Caco-2 (cell line): ENCODE measurements around the gene TIMM50. TPM values are rescaled to one million over a fixed set of nuclear protein-coding genes. Genes with fewer than 3 reads are reported as not detected.

ENCODE experiments used
- BruUV-seq: library from RNA; stranded (reverse); fragments of 400-500 nt; replicated peaks from 2 replicates; lab custom pipeline; 2021; lab: Mats Ljungman, UMichigan
- CTCF ChIA-PET: fragments of 300-600 bp; sonication (Branson Sonifier 250); formaldehyde crosslinking; loops from one replicate; lab custom pipeline; 2022; ENCODE audit warnings: antibody characterized with exemption; lab: Charles Lee
- POLR2A ChIA-PET: fragments of 300-600 bp; sonication (Branson Sonifier 250); formaldehyde crosslinking; loops from one replicate; lab custom pipeline; 2022; ENCODE audit warnings: antibody characterized with exemption; lab: Charles Lee
- DNase-seq, 2 experiments: peaks; one replicate each; pipeline versions ENCODE4 v3.0.0 to v3.0.0-alpha.2; 2020 to 2022
- H3K27me3 ChIP-seq: replicated peaks from 2 replicates; pipeline ENCODE4 v1.6.0; 2011; ENCODE audit warnings: low read length; ENCODE audit not compliant: control insufficient read depth, insufficient read depth
- H3K36me3 ChIP-seq: 2 replicates; pipeline ENCODE4 v1.5.1; 2011; ENCODE audit warnings: low read length; ENCODE audit not compliant: control insufficient read depth, insufficient read depth
- H3K4me1 ChIP-seq: fragments of 250-450 bp; sonication (Bioruptor Pico); 2 replicates; pipeline ENCODE4 v1.5.1; 2020; ENCODE audit warnings: mild to moderate bottlenecking
- H3K4me3 ChIP-seq: 2 replicates; pipeline ENCODE4 v1.5.1; 2011; ENCODE audit warnings: low read depth, mild to moderate bottlenecking, control low read depth, low read length
- H3K9me3 ChIP-seq: fragments of 250-450 bp; sonication (Bioruptor Pico); 2 replicates; pipeline ENCODE4 v1.5.1; 2020; ENCODE audit warnings: mild to moderate bottlenecking, moderate library complexity
- H3K27ac Mint-ChIP-seq: one replicate; pipeline ENCODE4 v1.8.0; 2022; ENCODE audit warnings: mixed read lengths; ENCODE audit not compliant: unreplicated experiment
- H3K27me3 Mint-ChIP-seq: one replicate; pipeline ENCODE4 v1.8.0; 2022; ENCODE audit warnings: mixed read lengths; ENCODE audit not compliant: insufficient read depth, unreplicated experiment
- H3K36me3 Mint-ChIP-seq: one replicate; pipeline ENCODE4 v1.8.0; 2022; ENCODE audit warnings: mild to moderate bottlenecking, mixed read lengths; ENCODE audit not compliant: insufficient read depth, unreplicated experiment
- H3K4me1 Mint-ChIP-seq: one replicate; pipeline ENCODE4 v1.8.0; 2022; ENCODE audit warnings: low read depth, mixed read lengths; ENCODE audit not compliant: unreplicated experiment
- H3K4me3 Mint-ChIP-seq: one replicate; pipeline ENCODE4 v1.8.0; 2022; ENCODE audit warnings: mild to moderate bottlenecking, moderate library complexity, mixed read lengths; ENCODE audit not compliant: unreplicated experiment
- H3K9me3 Mint-ChIP-seq: one replicate; pipeline ENCODE4 v1.8.0; 2022; ENCODE audit warnings: mixed read lengths; ENCODE audit not compliant: unreplicated experiment
- intact Hi-C: fragments of 100-400 bp; cut with micrococcal nuclease; formaldehyde crosslinking; loops from one replicate; pipeline ENCODE4 v1.10.0; 2022; ENCODE audit not compliant: unreplicated experiment
- total RNA-seq: library from RNA; stranded (reverse); gene quantifications from 2 replicates; pipeline ENCODE4 v1.2.3, GENCODE V29; 2022
- TF ChIP-seq, protein P1 (sequence below), 2 experiments: fragments of 200-600 bp in 1 of 2; IDR thresholded peaks; 1 replicate in 1 of 2; 2 replicates in 1 of 2; pipeline versions ENCODE4 v1.5.1 to v1.8.0; 2011 to 2022; ENCODE audit warnings: antibody characterized with exemption in 1 of 2, control low read depth in 1 of 2, inconsistent platforms in 1 of 2, low read depth in 1 of 2, low read length in 1 of 2, mild to moderate bottlenecking in 1 of 2, moderate library complexity in 1 of 2; ENCODE audit not compliant: insufficient read depth in 1 of 2, severe bottlenecking in 1 of 2, unreplicated experiment in 1 of 2

The TIMM50 gene
- total RNA-seq, 1 experiment from 2014 or later = 152 TPM

- H3K4me3 Mint-ChIP-seq = no peak overlapping the region
Observed at GRCh38 chr19:39525205-39525604, 44.6 kb downstream of the TIMM50 start.

GRCh38 chr19:39531834-39532232 lies 51.2 kb downstream of the TIMM50 start:
- BruUV-seq = no TSS peak
- H3K4me3 ChIP-seq = peak overlapping the region; percentile 72
- Mint-ChIP-seq H3K27ac (no peak overlapping the region), H3K36me3 (peaks cover 4% of the 10 kb centered on the region), H3K9me3 (no peaks in the 10 kb centered on the region), H3K27me3 (no peaks in the 10 kb centered on the region), H3K4me1 (no peaks in the 10 kb centered on the region), H3K4me3 (peak overlapping the region; percentile 77)
- CTCF ChIA-PET = interaction anchor here (1.1 to 1.5 kb wide), 4 partner anchors 29 to 91 kb away, joined by 4 to 17 read pairs (median 8); no protein-coding TSS in a partner anchor
- no peaks in the 10 kb centered on the region for H3K4me1 ChIP-seq
- no peaks in the 10 kb centered on the region for H3K36me3 ChIP-seq
- TF ChIP-seq, protein P1, sequence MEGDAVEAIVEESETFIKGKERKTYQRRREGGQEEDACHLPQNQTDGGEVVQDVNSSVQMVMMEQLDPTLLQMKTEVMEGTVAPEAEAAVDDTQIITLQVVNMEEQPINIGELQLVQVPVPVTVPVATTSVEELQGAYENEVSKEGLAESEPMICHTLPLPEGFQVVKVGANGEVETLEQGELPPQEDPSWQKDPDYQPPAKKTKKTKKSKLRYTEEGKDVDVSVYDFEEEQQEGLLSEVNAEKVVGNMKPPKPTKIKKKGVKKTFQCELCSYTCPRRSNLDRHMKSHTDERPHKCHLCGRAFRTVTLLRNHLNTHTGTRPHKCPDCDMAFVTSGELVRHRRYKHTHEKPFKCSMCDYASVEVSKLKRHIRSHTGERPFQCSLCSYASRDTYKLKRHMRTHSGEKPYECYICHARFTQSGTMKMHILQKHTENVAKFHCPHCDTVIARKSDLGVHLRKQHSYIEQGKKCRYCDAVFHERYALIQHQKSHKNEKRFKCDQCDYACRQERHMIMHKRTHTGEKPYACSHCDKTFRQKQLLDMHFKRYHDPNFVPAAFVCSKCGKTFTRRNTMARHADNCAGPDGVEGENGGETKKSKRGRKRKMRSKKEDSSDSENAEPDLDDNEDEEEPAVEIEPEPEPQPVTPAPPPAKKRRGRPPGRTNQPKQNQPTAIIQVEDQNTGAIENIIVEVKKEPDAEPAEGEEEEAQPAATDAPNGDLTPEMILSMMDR (IDR thresholded peaks at IDR 0.05; ENCODE audit: insufficient read depth in 1 of 2, low read depth in 1 of 2, low read length in 1 of 2, severe bottlenecking in 1 of 2, unreplicated experiment in 1 of 2) = no peak
- no peak for DNase-seq
- H3K9me3 ChIP-seq = no peaks in the 10 kb centered on the region
- H3K27me3 ChIP-seq = no peaks in the 10 kb centered on the region
- intact Hi-C loops = loop anchor here (1.0 kb wide), 3 partner anchors 34 to 92 kb away; partner anchors contain the start of gene DLL3
- POLR2A ChIA-PET = interaction anchor here (0.6 kb wide), 1 partner anchor 33 kb away, joined by 9 read pairs; the partner anchor contains the start of gene DLL3

More at GRCh38 chr19:39525205-39525604, 44.6 kb downstream of the TIMM50 start:
- peak in 1 of 2 experiments; percentile 5 for DNase-seq
- no peaks in the 10 kb centered on the region for H3K27me3 ChIP-seq
- H3K36me3 ChIP-seq = no peaks in the 10 kb centered on the region
- Mint-ChIP-seq H3K27ac (no peak overlapping the region), H3K27me3 (no peaks in the 10 kb centered on the region), H3K9me3 (no peaks in the 10 kb centered on the region), H3K4me1 (no peaks in the 10 kb centered on the region), H3K36me3 (no peaks in the 10 kb centered on the region)
- BruUV-seq = no TSS peak
- intact Hi-C loops = no loop called here
- POLR2A ChIA-PET = no interaction called here
- no peaks in the 10 kb centered on the region for H3K4me1 ChIP-seq
- H3K9me3 ChIP-seq = no peaks in the 10 kb centered on the region
- TF ChIP-seq, protein P1 (IDR thresholded peaks at IDR 0.05; ENCODE audit: insufficient read depth in 1 of 2, low read depth in 1 of 2, low read length in 1 of 2, severe bottlenecking in 1 of 2, unreplicated experiment in 1 of 2) = no peak
- H3K4me3 ChIP-seq = no peak overlapping the region
- CTCF ChIA-PET = interaction anchor here (1.2 kb wide), 1 partner anchor 27 kb away, joined by 5 read pairs; no protein-coding TSS in a partner anchor

GRCh38 chr19:39532233-39533002 lies 51.8 kb downstream of the TIMM50 start, which contains the start of gene EID2B:
EID2B (minus strand) TSS chr19:39532852; CDS start chr19:39532802, 50 bp downstream.
- no peaks in the 10 kb centered on the region for H3K9me3 Mint-ChIP-seq
- TF ChIP-seq, protein P1 (IDR thresholded peaks at IDR 0.05; ENCODE audit: insufficient read depth in 1 of 2, low read depth in 1 of 2, low read length in 1 of 2, severe bottlenecking in 1 of 2, unreplicated experiment in 1 of 2) = peak; percentile 96 to 98
- Histone ChIP-seq H3K27me3 (no peaks in the 10 kb centered on the region), H3K9me3 (no peaks in the 10 kb centered on the region), H3K4me1 (no peaks in the 10 kb centered on the region), H3K4me3 (peak within 1 kb of the TSS; percentile 72), H3K36me3 (no peaks in the 10 kb centered on the region)
- CTCF ChIA-PET = interaction anchor here (0.6 to 1.5 kb wide), 7 partner anchors 19 to 97 kb away, joined by 4 to 17 read pairs (median 4); partner anchors contain the start of genes DLL3 and RPS16
- peak within 1 kb of the TSS; percentile 77 for H3K4me3 Mint-ChIP-seq
- H3K36me3 Mint-ChIP-seq = peaks cover 6% of the 10 kb centered on the region
- H3K27ac Mint-ChIP-seq = no peak within 1 kb of the TSS
- H3K4me1 Mint-ChIP-seq = no peaks in the 10 kb centered on the region
- POLR2A ChIA-PET = interaction anchor here (0.6 kb wide), 1 partner anchor 34 kb away, joined by 9 read pairs; the partner anchor contains the start of gene DLL3
- BruUV-seq = no TSS peak
- H3K27me3 Mint-ChIP-seq = no peaks in the 10 kb centered on the region
- DNase-seq = peak; percentile 93 to 95
- intact Hi-C loops = loop anchor here (1.0 kb wide), 3 partner anchors 34 to 92 kb away; partner anchors contain the start of gene DLL3
